A549 (cell line): ENCODE data around the gene MRPS24.

ENCODE experiments used
- JUNB ChIP-seq: fragments of >200 bp; sonication (Bioruptor Twin); formaldehyde crosslinking; IDR thresholded peaks from 2 replicates; pipeline ENCODE4 v1.6.1; 2016
- MYC ChIP-seq: IDR thresholded peaks from 2 replicates; pipeline ENCODE4 v1.6.1; 2012; ENCODE audit warnings: mild to moderate bottlenecking, inconsistent platforms, low read length, improper control_type of control experiment, borderline replicate concordance
- TF ChIP-seq, protein P1 (sequence below): fragments of >200 bp; sonication (Bioruptor Twin); formaldehyde crosslinking; IDR thresholded peaks from 3 replicates; pipeline ENCODE4 v1.5.1; 2016
- TF ChIP-seq, protein P2 (sequence below): IDR thresholded peaks from 2 replicates; pipeline ENCODE4 v1.6.1; 2012; ENCODE audit warnings: low read depth, borderline replicate concordance
- TF ChIP-seq, protein P3 (sequence below): fragments of 200-600 bp; sonication (generic); IDR thresholded peaks from 2 replicates; pipeline ENCODE4 v1.6.1; 2016; ENCODE audit warnings: antibody characterized with exemption, mild to moderate bottlenecking, moderate library complexity

DNA sequence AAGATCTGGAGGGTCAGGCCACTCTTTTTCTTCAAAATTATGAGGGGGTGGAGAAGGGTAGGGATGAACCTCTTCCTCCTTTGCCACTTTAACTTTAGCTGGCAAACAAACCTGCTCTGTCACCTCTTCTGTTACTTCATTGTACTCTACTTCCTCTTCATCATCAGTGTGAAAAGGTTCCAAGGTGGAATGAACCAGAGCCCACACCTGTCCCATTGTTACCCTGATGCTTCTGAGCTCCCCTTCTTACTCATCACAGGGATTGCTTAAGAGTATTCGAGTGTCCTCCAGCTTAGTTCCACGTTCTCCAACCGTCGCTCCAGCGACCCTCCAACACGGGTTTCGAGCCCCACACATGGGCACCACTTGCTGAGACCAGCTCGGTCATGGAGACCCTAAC lies 5.2 kb downstream of the MRPS24 start:
- TF ChIP-seq, protein P1, sequence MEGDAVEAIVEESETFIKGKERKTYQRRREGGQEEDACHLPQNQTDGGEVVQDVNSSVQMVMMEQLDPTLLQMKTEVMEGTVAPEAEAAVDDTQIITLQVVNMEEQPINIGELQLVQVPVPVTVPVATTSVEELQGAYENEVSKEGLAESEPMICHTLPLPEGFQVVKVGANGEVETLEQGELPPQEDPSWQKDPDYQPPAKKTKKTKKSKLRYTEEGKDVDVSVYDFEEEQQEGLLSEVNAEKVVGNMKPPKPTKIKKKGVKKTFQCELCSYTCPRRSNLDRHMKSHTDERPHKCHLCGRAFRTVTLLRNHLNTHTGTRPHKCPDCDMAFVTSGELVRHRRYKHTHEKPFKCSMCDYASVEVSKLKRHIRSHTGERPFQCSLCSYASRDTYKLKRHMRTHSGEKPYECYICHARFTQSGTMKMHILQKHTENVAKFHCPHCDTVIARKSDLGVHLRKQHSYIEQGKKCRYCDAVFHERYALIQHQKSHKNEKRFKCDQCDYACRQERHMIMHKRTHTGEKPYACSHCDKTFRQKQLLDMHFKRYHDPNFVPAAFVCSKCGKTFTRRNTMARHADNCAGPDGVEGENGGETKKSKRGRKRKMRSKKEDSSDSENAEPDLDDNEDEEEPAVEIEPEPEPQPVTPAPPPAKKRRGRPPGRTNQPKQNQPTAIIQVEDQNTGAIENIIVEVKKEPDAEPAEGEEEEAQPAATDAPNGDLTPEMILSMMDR, result no peak
- no peak for TF ChIP-seq MYC
- TF ChIP-seq, protein P2, sequence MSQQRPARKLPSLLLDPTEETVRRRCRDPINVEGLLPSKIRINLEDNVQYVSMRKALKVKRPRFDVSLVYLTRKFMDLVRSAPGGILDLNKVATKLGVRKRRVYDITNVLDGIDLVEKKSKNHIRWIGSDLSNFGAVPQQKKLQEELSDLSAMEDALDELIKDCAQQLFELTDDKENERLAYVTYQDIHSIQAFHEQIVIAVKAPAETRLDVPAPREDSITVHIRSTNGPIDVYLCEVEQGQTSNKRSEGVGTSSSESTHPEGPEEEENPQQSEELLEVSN, result no peak
- no peak for TF ChIP-seq JUNB
- TF ChIP-seq, protein P3, sequence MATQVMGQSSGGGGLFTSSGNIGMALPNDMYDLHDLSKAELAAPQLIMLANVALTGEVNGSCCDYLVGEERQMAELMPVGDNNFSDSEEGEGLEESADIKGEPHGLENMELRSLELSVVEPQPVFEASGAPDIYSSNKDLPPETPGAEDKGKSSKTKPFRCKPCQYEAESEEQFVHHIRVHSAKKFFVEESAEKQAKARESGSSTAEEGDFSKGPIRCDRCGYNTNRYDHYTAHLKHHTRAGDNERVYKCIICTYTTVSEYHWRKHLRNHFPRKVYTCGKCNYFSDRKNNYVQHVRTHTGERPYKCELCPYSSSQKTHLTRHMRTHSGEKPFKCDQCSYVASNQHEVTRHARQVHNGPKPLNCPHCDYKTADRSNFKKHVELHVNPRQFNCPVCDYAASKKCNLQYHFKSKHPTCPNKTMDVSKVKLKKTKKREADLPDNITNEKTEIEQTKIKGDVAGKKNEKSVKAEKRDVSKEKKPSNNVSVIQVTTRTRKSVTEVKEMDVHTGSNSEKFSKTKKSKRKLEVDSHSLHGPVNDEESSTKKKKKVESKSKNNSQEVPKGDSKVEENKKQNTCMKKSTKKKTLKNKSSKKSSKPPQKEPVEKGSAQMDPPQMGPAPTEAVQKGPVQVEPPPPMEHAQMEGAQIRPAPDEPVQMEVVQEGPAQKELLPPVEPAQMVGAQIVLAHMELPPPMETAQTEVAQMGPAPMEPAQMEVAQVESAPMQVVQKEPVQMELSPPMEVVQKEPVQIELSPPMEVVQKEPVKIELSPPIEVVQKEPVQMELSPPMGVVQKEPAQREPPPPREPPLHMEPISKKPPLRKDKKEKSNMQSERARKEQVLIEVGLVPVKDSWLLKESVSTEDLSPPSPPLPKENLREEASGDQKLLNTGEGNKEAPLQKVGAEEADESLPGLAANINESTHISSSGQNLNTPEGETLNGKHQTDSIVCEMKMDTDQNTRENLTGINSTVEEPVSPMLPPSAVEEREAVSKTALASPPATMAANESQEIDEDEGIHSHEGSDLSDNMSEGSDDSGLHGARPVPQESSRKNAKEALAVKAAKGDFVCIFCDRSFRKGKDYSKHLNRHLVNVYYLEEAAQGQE, result no peak
